GM19468 (cell line): Measurements from ENCODE around the gene PROKR2.

Source experiments
- ATAC-seq: cut with Tn5 transposase; IDR thresholded peaks from one replicate; pipeline ENCODE4 v1.9.1; 2021; ENCODE audit warnings: mild to moderate bottlenecking, moderate library complexity, moderate number of reproducible peaks; ENCODE audit not compliant: unreplicated experiment; ENCODE audit errors: extremely low read depth

PROKR2 gene

GRCh38 chr20:5316188-5317158, at the start of gene PROKR2:
Gene PROKR2, minus strand, starts transcription at chr20:5316954. Its CDS starts 2,585 bp downstream, at chr20:5314369.
- no peak for ATAC-seq

DNA sequence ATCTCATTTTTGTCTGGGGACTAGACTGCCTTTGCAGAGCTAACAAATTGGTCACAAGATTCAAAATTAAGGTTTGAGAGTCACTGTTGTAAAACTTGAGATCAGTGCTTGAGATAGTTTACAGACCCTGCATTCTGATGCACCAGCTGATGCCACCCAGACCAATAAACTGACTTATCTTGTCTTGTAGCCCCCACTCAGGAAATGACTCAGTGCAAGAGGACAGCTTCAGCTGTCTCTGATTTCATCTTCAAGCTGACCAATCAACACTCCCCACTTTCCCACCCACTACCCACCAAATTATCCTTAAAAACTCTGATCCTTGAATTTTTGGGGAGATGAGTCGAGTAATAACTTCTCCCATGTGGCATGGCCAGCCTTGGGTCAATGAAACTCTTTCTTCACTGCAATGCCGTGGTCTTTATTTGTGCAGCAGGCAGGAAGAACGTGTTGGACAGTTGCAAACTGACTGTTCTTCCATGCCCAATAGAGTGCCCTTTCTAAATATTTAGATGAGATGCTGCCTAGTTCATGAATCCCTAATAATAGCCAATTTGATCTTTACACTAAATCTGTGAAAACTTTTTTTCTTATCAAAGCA, 48.3 kb upstream of the PROKR2 start:
- no peak for ATAC-seq

DNA sequence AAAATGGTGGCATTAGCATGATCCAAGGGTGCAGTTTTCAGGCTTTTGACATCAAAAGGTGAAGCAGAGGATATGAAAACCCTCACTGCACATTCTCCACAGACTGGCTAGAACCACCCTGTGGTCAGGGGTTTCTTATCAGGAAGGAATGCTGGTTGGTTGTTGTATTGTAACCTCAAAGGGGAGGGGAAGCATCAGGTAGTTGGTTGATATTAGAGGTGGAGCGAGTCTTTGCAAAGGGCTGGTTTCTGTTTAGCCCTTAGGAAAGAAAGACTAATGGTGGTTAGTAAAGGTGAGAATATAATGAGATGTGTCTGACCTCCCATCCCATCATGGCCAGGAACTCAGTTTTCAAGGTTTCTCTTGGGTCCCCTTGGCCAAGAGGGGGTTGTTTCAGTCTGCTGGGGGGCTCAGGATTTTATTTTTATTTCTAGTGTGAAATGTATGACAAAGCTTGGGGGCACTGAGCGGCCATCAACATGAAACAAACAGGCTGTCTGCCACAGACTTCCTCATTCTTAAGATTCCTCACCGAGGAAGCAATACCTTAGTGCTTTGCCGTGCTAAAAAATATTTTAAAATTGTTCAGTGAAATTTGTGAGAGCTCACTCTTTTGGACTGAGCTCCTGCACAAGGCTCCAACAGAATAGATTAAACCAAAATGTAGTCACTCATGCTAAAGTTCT, 47.5 kb upstream of the PROKR2 start:
- no peak for ATAC-seq

GRCh38 chr20:5362771-5363170, 46.0 kb upstream of the PROKR2 start:
- ATAC-seq, result no peak

DNA sequence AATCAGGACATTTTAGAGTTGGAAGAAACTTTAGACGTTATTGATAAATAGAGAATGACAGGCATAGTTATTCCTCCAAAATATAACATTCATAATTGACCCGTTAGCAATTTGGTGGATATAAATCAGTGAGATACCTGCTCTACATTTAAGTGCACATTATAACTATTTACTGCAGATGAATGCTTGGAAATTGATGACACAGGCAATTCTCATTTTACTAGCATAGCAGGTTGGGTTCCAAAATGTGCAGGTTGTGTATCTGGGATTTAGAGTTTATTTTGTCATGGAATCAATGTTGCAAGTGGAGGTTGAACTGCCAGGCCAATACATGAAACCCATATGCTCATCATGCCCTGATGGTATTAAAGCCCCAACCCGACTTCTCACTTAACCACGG, 44.4 kb upstream of the PROKR2 start:
- ATAC-seq, result no peak

GRCh38 chr20:5357946-5358345, 41.2 kb upstream of the PROKR2 start:
- no peak for ATAC-seq

- ATAC-seq, result no peak
Observed at GRCh38 chr20:5356941-5357340, 40.2 kb upstream of the PROKR2 start.

DNA sequence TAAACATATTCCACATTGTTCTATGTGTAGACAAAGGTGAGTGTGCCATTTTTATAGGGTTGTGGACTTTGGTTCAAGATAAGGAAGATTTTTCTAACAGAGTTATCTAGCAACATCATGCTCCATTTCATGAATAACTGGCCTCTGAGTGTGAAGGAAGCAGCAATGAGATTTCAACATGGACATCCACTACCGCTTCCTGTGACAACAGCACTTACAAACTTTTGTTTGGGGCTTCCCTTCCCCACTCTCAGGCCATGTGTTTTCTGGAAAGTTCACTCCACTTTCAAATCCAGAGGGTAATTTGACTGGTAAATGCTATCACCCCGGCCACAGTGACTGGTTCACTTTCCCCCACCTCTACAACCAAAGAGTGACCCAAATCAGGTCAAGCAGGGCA, 38.1 kb upstream of the PROKR2 start:
- no peak for ATAC-seq

- ATAC-seq, result no peak
Observed at GRCh38 chr20:5353624-5354496, 37.1 kb upstream of the PROKR2 start.

DNA sequence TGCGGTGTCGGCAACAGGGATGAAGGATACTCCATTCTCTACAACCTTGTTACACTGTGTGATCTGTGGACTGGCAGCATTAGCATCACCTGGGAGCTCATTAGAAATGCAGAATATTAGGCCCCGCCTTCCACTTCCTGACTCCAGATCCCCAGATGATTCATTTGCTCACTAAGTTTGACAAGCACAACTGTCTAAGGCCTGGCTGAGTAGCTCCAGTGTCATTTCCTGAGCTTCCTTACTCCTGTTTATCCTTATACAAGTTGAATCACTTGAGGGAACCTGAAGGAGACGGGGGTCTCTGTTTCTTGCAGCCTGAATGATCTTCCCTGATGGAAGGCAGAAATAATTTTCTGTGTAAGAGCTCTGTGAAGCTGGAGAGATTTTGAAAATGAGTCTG, 32.7 kb upstream of the PROKR2 start:
- no peak for ATAC-seq

DNA sequence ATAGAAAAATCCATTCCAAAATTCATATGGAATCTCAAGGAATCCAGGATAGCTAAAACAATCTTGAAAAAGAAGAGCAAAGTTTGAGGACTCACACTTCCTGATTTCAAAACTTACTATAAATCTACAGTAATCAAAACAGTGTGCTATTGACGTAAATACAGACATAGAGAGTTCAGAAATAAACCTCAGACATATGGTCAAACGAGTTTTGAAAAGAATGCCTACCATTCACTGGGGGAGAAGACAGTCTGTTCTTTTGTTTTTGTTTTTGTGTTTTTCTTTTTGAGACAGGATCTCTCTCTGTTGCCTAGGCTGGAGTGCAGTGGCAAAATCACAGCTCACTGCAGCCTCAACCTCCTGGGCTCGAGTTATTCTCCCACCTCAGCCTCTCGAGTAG, 25.3 kb upstream of the PROKR2 start:
- no peak for ATAC-seq

DNA sequence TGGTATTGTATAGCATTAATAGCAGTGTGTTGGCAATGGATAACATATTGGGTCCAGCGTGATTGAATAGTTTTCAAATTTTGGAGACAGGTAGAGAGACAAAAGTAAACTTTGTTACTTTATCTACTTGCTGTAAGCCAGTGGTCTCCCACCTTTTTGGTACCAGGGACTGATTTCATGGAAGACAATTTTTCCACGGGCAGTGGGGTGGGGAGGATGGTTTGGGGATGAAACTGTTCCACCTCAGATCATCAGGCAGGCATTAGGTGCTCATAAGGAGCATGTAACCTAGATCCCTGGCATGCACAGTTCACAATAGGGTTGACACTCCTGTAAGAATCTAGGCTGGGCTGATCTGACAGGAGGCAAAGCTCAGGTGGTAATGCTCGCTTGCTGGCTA, 14.6 kb upstream of the PROKR2 start:
- no peak for ATAC-seq

- ATAC-seq, result no peak
Observed at GRCh38 chr20:5328268-5328667, 11.5 kb upstream of the PROKR2 start.

GRCh38 chr20:5327356-5327755, 10.6 kb upstream of the PROKR2 start:
- ATAC-seq, result no peak

- no peak for ATAC-seq
Observed at GRCh38 chr20:5315807-5316187, 957 bp downstream of the PROKR2 start.

DNA sequence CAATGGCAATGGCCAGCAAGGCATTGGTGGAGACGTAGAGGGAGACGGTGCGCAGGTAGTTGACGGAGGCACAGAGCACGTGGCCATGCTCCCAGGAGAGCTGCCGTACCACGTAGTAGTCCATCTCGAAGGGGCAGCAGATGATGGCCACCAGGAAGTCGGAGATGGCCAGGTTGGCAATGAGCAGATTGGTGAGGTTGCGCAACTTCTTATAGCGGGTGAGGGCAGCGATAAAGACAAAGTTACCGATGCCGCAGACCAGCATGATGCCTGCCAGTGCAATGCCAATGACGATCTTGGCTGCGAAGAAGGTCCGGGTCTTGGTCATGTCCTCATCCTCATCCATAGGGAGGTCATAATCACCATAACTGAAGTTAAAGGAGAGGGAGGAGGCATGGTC, 2.8 kb downstream of the PROKR2 start:
- no peak for ATAC-seq

DNA sequence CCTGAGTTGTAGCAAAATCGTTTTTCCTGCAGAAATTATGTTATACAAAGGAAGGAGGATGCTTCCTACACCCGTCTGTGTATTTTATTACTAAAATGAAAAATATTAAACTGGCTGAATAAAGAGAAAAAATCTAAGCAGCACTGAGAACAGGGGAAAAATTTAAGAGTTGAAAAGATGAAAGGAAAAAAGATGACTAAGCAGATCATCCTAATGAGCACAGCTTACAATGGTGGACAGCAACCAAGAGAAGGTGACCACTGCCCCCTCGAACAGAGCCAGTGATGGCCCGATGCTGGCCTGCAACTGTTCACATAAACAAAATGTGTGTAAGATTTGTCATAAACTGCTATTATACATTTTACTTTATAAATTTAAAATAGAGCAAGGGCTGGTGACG, 4.2 kb downstream of the PROKR2 start:
- ATAC-seq, result no peak

DNA sequence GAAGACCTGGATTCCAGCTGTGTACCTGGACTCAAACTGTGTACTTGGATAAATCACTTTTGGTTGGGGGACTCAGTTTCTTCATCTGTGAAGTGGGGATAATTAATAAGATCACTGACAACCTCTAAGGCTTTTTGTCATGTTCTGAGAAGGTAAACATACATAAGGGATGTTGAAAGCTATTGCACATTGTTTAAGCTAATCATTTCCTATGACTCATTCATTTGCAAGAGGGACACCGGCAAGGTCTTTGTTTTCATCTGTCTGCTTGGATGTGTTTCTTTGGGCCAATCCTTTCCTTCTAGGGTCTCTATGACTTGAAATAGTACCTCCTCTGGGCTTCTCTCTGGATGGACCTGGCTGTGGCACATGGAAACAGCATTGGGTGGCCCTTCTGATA, 6.8 kb downstream of the PROKR2 start:
- ATAC-seq, result no peak

- ATAC-seq, result no peak
Observed at GRCh38 chr20:5298811-5299210, 17.9 kb downstream of the PROKR2 start.
